ENCODE data around the gene MSANTD3. TPM values are rescaled to one million over a fixed set of nuclear protein-coding genes. Genes with fewer than 3 reads are reported as not detected.
"Not testable (repeated sequence)": the region's sequence is repeated elsewhere in the genome, so short reads cannot be mapped to it uniquely, and the experiment has no call there.

Gene MSANTD3
- total RNA-seq, 1 experiment from 2014 or later, result 30.2 TPM

GRCh38 chr9:100379862-100380261 lies 47.1 kb upstream of the MSANTD3 start:
- Mint-ChIP-seq H3K4me1 (peaks cover 7% of the 10 kb centered on the region; the same call in 1 of the 2 replicates), H3K4me3 (no peak overlapping the region), H3K9me3 (peaks cover 22% of the 10 kb centered on the region), H3K27me3 (ENCODE audit: low read depth) (no peaks in the 10 kb centered on the region), H3K36me3 (peaks cover 17% of the 10 kb centered on the region), H3K27ac (no peak overlapping the region; the same call in 1 of the 2 replicates)
- no peak for ATAC-seq
- CTCF ChIA-PET, result no interaction called here
- POLR2A ChIA-PET, result no interaction called here
- no peak for TF ChIP-seq ZNF416 (CRISPR knock-in tag; IDR thresholded peaks at IDR 0.05)
- TF ChIP-seq, protein P1, sequence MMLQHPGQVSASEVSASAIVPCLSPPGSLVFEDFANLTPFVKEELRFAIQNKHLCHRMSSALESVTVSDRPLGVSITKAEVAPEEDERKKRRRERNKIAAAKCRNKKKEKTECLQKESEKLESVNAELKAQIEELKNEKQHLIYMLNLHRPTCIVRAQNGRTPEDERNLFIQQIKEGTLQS (CRISPR knock-in tag; conservative IDR thresholded peaks at IDR 0.05), result no peak
- TF ChIP-seq ATF6 (CRISPR knock-in tag; IDR thresholded peaks at IDR 0.05), result no peak
- no peak for TF ChIP-seq NR3C1 (CRISPR knock-in tag; conservative IDR thresholded peaks at IDR 0.05; ENCODE audit: low read depth)
- TF ChIP-seq, protein P2, sequence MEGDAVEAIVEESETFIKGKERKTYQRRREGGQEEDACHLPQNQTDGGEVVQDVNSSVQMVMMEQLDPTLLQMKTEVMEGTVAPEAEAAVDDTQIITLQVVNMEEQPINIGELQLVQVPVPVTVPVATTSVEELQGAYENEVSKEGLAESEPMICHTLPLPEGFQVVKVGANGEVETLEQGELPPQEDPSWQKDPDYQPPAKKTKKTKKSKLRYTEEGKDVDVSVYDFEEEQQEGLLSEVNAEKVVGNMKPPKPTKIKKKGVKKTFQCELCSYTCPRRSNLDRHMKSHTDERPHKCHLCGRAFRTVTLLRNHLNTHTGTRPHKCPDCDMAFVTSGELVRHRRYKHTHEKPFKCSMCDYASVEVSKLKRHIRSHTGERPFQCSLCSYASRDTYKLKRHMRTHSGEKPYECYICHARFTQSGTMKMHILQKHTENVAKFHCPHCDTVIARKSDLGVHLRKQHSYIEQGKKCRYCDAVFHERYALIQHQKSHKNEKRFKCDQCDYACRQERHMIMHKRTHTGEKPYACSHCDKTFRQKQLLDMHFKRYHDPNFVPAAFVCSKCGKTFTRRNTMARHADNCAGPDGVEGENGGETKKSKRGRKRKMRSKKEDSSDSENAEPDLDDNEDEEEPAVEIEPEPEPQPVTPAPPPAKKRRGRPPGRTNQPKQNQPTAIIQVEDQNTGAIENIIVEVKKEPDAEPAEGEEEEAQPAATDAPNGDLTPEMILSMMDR (IDR thresholded peaks at IDR 0.05), result no peak
- no peak for TF ChIP-seq PRDM15 (CRISPR knock-in tag; IDR thresholded peaks at IDR 0.05)
- no peak for TF ChIP-seq ZNF396 (CRISPR knock-in tag; IDR thresholded peaks at IDR 0.05; ENCODE audit: borderline replicate concordance)
- TF ChIP-seq ESRRA (CRISPR knock-in tag; IDR thresholded peaks at IDR 0.05; ENCODE audit: borderline replicate concordance), result no peak
- TF ChIP-seq ATF1 (CRISPR knock-in tag; IDR thresholded peaks at IDR 0.05), result no peak
- no peak for TF ChIP-seq ZNF671 (CRISPR knock-in tag; IDR thresholded peaks at IDR 0.05)
- DNase-seq (ENCODE audit: low spot score), result no peak

- peaks cover 21% of the 10 kb centered on the region for H3K4me1 Mint-ChIP-seq
- H3K27me3 Mint-ChIP-seq (ENCODE audit: low read depth); DNase-seq (ENCODE audit: low spot score); ATAC-seq; H3K4me3 Mint-ChIP-seq; POLR2A ChIA-PET; H3K27ac Mint-ChIP-seq; CTCF ChIA-PET: not testable (repeated sequence)
- peaks cover 28% of the 10 kb centered on the region for H3K36me3 Mint-ChIP-seq
- peaks cover 23% of the 10 kb centered on the region for H3K9me3 Mint-ChIP-seq
These were observed 34.0 kb upstream of the MSANTD3 start for GRCh38 chr9:100392989-100393388.

- POLR2A ChIA-PET, result no interaction called here
- Mint-ChIP-seq H3K27ac (no peak overlapping the region), H3K4me1 (peaks cover 18% of the 10 kb centered on the region)
- no peak for TF ChIP-seq ZNF396 (CRISPR knock-in tag; IDR thresholded peaks at IDR 0.05; ENCODE audit: borderline replicate concordance)
- no peak for TF ChIP-seq KAT7 (CRISPR knock-in tag; IDR thresholded peaks at IDR 0.05; ENCODE audit: borderline replicate concordance)
- no peak for TF ChIP-seq NFATC4 (CRISPR knock-in tag; IDR thresholded peaks at IDR 0.05)
- TF ChIP-seq TEAD4 (CRISPR knock-in tag; IDR thresholded peaks at IDR 0.05), result no peak
- no peak for TF ChIP-seq GTF2I (CRISPR knock-in tag; conservative IDR thresholded peaks at IDR 0.05)
- TF ChIP-seq, protein P3, sequence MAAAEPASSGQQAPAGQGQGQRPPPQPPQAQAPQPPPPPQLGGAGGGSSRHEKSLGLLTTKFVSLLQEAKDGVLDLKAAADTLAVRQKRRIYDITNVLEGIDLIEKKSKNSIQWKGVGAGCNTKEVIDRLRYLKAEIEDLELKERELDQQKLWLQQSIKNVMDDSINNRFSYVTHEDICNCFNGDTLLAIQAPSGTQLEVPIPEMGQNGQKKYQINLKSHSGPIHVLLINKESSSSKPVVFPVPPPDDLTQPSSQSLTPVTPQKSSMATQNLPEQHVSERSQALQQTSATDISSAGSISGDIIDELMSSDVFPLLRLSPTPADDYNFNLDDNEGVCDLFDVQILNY (CRISPR knock-in tag; IDR thresholded peaks at IDR 0.05), result no peak
- no peak for TF ChIP-seq GABPB1 (CRISPR knock-in tag; IDR thresholded peaks at IDR 0.05)
- no peak for TF ChIP-seq ELF4 (CRISPR knock-in tag; IDR thresholded peaks at IDR 0.05; ENCODE audit: low read depth)
- TF ChIP-seq ESRRA (CRISPR knock-in tag; IDR thresholded peaks at IDR 0.05; ENCODE audit: borderline replicate concordance), result no peak
- no peak for TF ChIP-seq FOXJ3 (CRISPR knock-in tag; IDR thresholded peaks at IDR 0.05; ENCODE audit: borderline replicate concordance)
- TF ChIP-seq AFF4 (CRISPR knock-in tag; IDR thresholded peaks at IDR 0.05; ENCODE audit: borderline replicate concordance), result no peak
- no peak for TF ChIP-seq TEAD1 (CRISPR knock-in tag; IDR thresholded peaks at IDR 0.05)
These were observed 32.8 kb upstream of the MSANTD3 start for GRCh38 chr9:100394032-100394695.

More at GRCh38 chr9:100394032-100394695, 32.8 kb upstream of the MSANTD3 start:
- CTCF ChIA-PET, result no interaction called here
- ATAC-seq (no peak), DNase-seq (ENCODE audit: low spot score) (no peak)
- Mint-ChIP-seq H3K4me3 (no peak overlapping the region), H3K36me3 (peaks cover 28% of the 10 kb centered on the region), H3K27me3 (ENCODE audit: low read depth) (no peaks in the 10 kb centered on the region), H3K9me3 (peaks cover 23% of the 10 kb centered on the region)
